Measurements from ENCODE around the gene BAG2. TPM values are rescaled to one million over a fixed set of nuclear protein-coding genes. Genes with fewer than 3 reads are reported as not detected.
A peak's percentile ranks its signal among the peaks of the same experiment; 100 is the strongest.

BAG2 gene
- total and polyA plus RNA-seq, 2 of the 4 experiments (the other 2 are of a cell fraction) = 8.1 to 10.0 TPM

DNA sequence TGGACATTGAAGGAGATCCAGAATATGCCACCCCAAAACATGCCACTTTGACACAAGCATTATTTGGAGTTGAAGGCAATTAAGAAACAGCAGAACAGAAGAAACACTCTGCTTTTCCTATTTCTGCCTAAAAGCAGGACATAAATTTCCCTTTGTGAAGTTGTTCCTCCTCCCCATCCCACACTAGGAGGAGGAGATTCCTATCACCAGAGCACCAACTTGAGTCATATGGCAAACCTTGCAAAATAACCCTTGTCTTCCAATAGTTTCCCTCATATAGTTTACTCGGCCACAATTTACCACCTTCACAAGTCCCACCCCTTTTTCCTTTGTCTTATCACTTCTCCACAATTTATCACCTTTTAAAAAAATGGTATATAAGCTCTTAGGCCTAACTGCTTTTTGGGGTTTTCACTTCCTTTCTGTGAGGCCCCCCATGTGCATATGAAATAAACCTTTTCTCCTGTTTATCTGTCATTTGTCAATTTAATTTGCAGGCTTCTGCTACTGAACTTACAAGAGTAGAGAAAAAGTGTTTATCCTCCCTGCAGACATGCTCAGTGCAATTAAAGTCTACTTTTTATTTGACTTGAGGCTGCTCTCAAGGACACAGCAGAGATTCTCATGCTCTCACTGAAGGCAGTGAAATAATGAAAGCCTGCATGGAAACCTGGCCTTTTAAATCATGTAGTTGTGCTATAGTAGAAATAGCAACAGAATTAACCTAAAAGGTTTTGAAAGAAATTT is 52.8 kb downstream of the BAG2 start:
- H3K79me1 ChIP-seq (ENCODE audit: low read depth in 1 of 2, low read length in 2 of 2) = peaks cover 0 to 26% of the 10 kb centered on the region in 2 experiments; a peak in 2 of 4 replicates
- no peak overlapping the region for H3K56ac ChIP-seq (ENCODE audit: extremely low read depth, insufficient read depth, low read length)
- POLR2A ChIA-PET (ENCODE audit: unreplicated experiment) = no interaction called here
- H4K8ac ChIP-seq (ENCODE audit: low read depth in 2 of 2, low read length in 2 of 2) = peak overlapping the region; percentile 19 to 72
- H3K4ac ChIP-seq (ENCODE audit: low read depth, low read length) = peak overlapping the region; percentile 56; the same call in 1 of the 2 replicates
- H3K4me2 ChIP-seq (ENCODE audit: low read depth, low read length) = peak overlapping the region; percentile 11; the same call in 1 of the 2 replicates
- H4K5ac ChIP-seq (ENCODE audit: low read depth, low read length) = peak overlapping the region; percentile 57; the same call in 1 of the 2 replicates
- H2BK120ac ChIP-seq (ENCODE audit: low read depth, low read length) = peak overlapping the region; percentile 79
- TF ChIP-seq RFX5 (IDR thresholded peaks at IDR 0.05; ENCODE audit: low read depth, low read length) = no peak
- no peak for TF ChIP-seq POLR2A (IDR thresholded peaks at IDR 0.05; ENCODE audit: low read depth, low read length)
- TF ChIP-seq CEBPB (IDR thresholded peaks at IDR 0.05; ENCODE audit: low read depth, low read length) = peak; percentile 71
- no peak overlapping the region; the same call in 1 of the 2 replicates for H3K9ac ChIP-seq (ENCODE audit: low read depth, low read length)
- intact Hi-C loops (cut with micrococcal nuclease) (no loop called here), dilution Hi-C loops (cut with HindIII; ENCODE audit: low sequenced_read_pairs, unreplicated experiment) (no loop called here), in situ Hi-C loops (cut with MboI; ENCODE audit: low sequenced_read_pairs) (no loop called here)
- DNase-seq (peak; percentile 70), ATAC-seq (ENCODE audit: low read depth) (peak; percentile 16; the same call in 1 of the 2 replicates)
- no peak overlapping the region for H3K27ac ChIP-seq (ENCODE audit: insufficient read depth, low read length)
- no peak overlapping the region for H3K4me3 ChIP-seq (ENCODE audit: insufficient read depth, low read depth, low read length)
- peak overlapping the region; percentile 72 for H3K18ac ChIP-seq (ENCODE audit: low read depth, low read length)
- peak overlapping the region; percentile 81 for H2BK5ac ChIP-seq (ENCODE audit: low read depth, low read length, poor library complexity, severe bottlenecking)
- no TSS peak for BruUV-seq (replicated peaks)
- no peaks in the 10 kb centered on the region for H4K20me1 ChIP-seq (ENCODE audit: insufficient read depth, low read length)
- no peaks in the 10 kb centered on the region; the same call in 1 of the 2 replicates for H3K36me3 ChIP-seq (ENCODE audit: control insufficient read depth, insufficient read depth, low read length)
- peak overlapping the region; percentile 41; the same call in 1 of the 2 replicates for H3K23ac ChIP-seq (ENCODE audit: low read depth, low read length)
- H2AK9ac ChIP-seq (replicated peaks; ENCODE audit: low read depth, low read length, poor library complexity) = no peak overlapping the region
- H3K4me1 ChIP-seq (ENCODE audit: control insufficient read depth, insufficient read depth, low read length) = peaks cover 5% of the 10 kb centered on the region
- H2BK20ac ChIP-seq (ENCODE audit: low read depth, low read length) = peak overlapping the region; percentile 61
- no peaks in the 10 kb centered on the region for H3K27me3 ChIP-seq (ENCODE audit: control insufficient read depth, insufficient read depth, low read length)
- H2AFZ ChIP-seq (replicated peaks; ENCODE audit: low read length, poor library complexity) = no peak overlapping the region
- H4K91ac ChIP-seq (ENCODE audit: insufficient read depth, low read depth, low read length) = peak overlapping the region; percentile 45; the same call in 1 of the 2 replicates
- peak overlapping the region; percentile 68; the same call in 1 of the 3 replicates for H2BK15ac ChIP-seq (ENCODE audit: low read depth, low read length)
- no peaks in the 10 kb centered on the region for H3K9me1 ChIP-seq (ENCODE audit: insufficient read depth, low read length)
- 0 out of 2 replicates have a peak, but pooled peaks cover 1% of the 10 kb centered on the region for H3K9me3 ChIP-seq (ENCODE audit: control insufficient read depth, insufficient read depth, low read length)
- H3K14ac ChIP-seq (replicated peaks; ENCODE audit: low read depth, low read length) = peak overlapping the region; percentile 73
- peak overlapping the region; percentile 60; the same call in 1 of the 2 replicates for H2AK5ac ChIP-seq (ENCODE audit: low read depth, low read length)
- WGBS, 2 experiments (ENCODE audit: extremely low coverage in 2 of 2, insufficient read length in 1 of 2) = 20% methylated on average over 1 of the region's 1 CpG; no CpG with 5 or more reads in 1 of the 2 experiments
- CTCF ChIA-PET = interaction anchor here (1.0 kb wide), 1 partner anchor 21 kb away, joined by 3 read pairs; no protein-coding TSS in a partner anchor
